HepG2 (cell line): ENCODE measurements around the gene SIK2. TPM values are rescaled to one million over a fixed set of nuclear protein-coding genes. Genes with fewer than 3 reads are reported as not detected.

Experiments used
- ASH2L ChIP-seq: fragments of 300-600, 200-600 bp; sonication (generic); IDR thresholded peaks from 2 replicates; pipeline ENCODE4 v1.7.0; 2017; ENCODE audit warnings: low read depth, mild to moderate bottlenecking, moderate library complexity, mixed read lengths, low read length; ENCODE audit not compliant: insufficient read length
- ATF2 ChIP-seq: sonication (generic); formaldehyde crosslinking; IDR thresholded peaks from 2 replicates; pipeline ENCODE4 v1.4.0; 2020; ENCODE audit warnings: missing genetic modification reagents
- E2F5 ChIP-seq: sonication (generic); formaldehyde crosslinking; conservative IDR thresholded peaks from 2 replicates; pipeline ENCODE4 v1.4.0; 2020; ENCODE audit warnings: missing genetic modification reagents
- HNRNPLL ChIP-seq: fragments of 200-400 bp; formaldehyde crosslinking; IDR thresholded peaks from 2 replicates; pipeline ENCODE4 v1.6.1; 2017; ENCODE audit warnings: mild to moderate bottlenecking, low read depth, low read length; ENCODE audit not compliant: poor library complexity, severe bottlenecking
- REXO4 ChIP-seq: sonication (generic); formaldehyde crosslinking; IDR thresholded peaks from 2 replicates; pipeline ENCODE4 v1.8.0; 2022; ENCODE audit warnings: missing genetic modification reagents, mild to moderate bottlenecking, borderline replicate concordance
- SIN3A ChIP-seq: IDR thresholded peaks from 2 replicates; pipeline ENCODE4 v1.6.1; 2011; ENCODE audit warnings: low read depth, mild to moderate bottlenecking, control low read depth, low read length, borderline replicate concordance
- SOX13 ChIP-seq, 3 experiments: fragments of 450-650 bp in 1 of 3; sonication (generic) in 1 of 3; formaldehyde crosslinking in 1 of 3; IDR thresholded peaks in 2 of 3; conservative IDR thresholded peaks in 1 of 3; 2 replicates each; pipeline versions ENCODE4 v1.5.0 to v1.6.1; 2016 to 2020; ENCODE audit warnings: antibody characterized with exemption in 1 of 3, mild to moderate bottlenecking in 1 of 3, missing compliant biosample characterization in 1 of 3, missing genetic modification reagents in 1 of 3, moderate library complexity in 1 of 3
- ZNF253 ChIP-seq: sonication (generic); formaldehyde crosslinking; IDR thresholded peaks from 2 replicates; pipeline ENCODE4 v1.8.0; 2022; ENCODE audit warnings: mild to moderate bottlenecking, missing genetic modification reagents, borderline replicate concordance
- ZNF407 ChIP-seq: sonication (generic); formaldehyde crosslinking; IDR thresholded peaks from one replicate; pipeline ENCODE4 v1.5.1; 2020; ENCODE audit warnings: mild to moderate bottlenecking, missing genetic modification reagents; ENCODE audit errors: not compliant biosample characterization
- polyA plus RNA-seq, 8 experiments: library from polyadenylated mRNA; depleted of rRNA in 3 of 8; stranded (reverse) in 7 of 8; unstranded in 1 of 8; fragments of >200 nt; fragmentation: Illumina TruSeq in 4 of 8; extraction: Trizol in 4 of 8; gene quantifications; 2 replicates each; pipeline versions ENCODE4 v1.2.1 to v1.2.3, GENCODE V29; 2011 to 2016; ENCODE audit warnings: low read depth in 4 of 8, missing spikeins in 1 of 8, mixed read lengths in 1 of 8; ENCODE audit not compliant: insufficient read depth in 1 of 8
- total RNA-seq, 5 experiments: library from RNA; depleted of rRNA; stranded (reverse); fragments of >200 nt; fragmentation: Illumina TruSeq; extraction: Trizol; gene quantifications; 2 replicates each; pipeline ENCODE4 v1.2.3, GENCODE V29; 2016; ENCODE audit warnings: low read depth in 1 of 5

SIK2 gene
- total and polyA plus RNA-seq, 2 of the 13 experiments (the other 11 are each of a cell fraction or from before 2014, with no cell fraction given) = 8.1 to 15.4 TPM

GRCh38 chr11:111765984-111766833 is 164.0 kb downstream of the SIK2 start, which contains the start of gene PPP2R1B (continued):
- TF ChIP-seq REXO4 (no peak), ASH2L (peak; percentile 88), SIN3A (peak; percentile 64; the same call in 1 of the 2 replicates), SOX13 (IDR thresholded peaks at IDR 0.05) (no peak), SOX13 (CRISPR knock-in tag; conservative IDR thresholded peaks at IDR 0.05 in 1 of 2, IDR thresholded peaks at IDR 0.05 in 1 of 2) (0 out of 4 replicates have a peak, but pooled peaks of 1 of the 2 experiments have one; percentile 2), E2F5 (CRISPR knock-in tag) (no peak), ATF2 (CRISPR knock-in tag) (no peak), HNRNPLL (peak; percentile 18), ZNF407 (CRISPR knock-in tag) (peak; percentile 58), ZNF253 (CRISPR knock-in tag) (0 out of 2 replicates have a peak, but pooled peaks have one; percentile 31)
